H1 (cell line): Measurements from ENCODE around the gene NABP1.

Experiments used
- EGR1 ChIP-seq: IDR thresholded peaks from 2 replicates; pipeline ENCODE4 v1.6.1; 2011; ENCODE audit warnings: low read depth, low read length, borderline replicate concordance
- MAFK ChIP-seq: IDR thresholded peaks from 2 replicates; pipeline ENCODE4 v1.6.1; 2012; ENCODE audit warnings: low read depth, mild to moderate bottlenecking, improper control_type of control experiment, low read length
- POLR2AphosphoS5 ChIP-seq: IDR thresholded peaks from 2 replicates; pipeline ENCODE4 v1.6.1; 2011; ENCODE audit warnings: low read depth, low read length
- RAD21 ChIP-seq, 2 experiments: IDR thresholded peaks in 1 of 2; conservative IDR thresholded peaks in 1 of 2; 2 replicates each; pipeline ENCODE4 v1.6.1; 2011; ENCODE audit warnings: low read depth in 2 of 2, low read length in 2 of 2, improper control_type of control experiment in 1 of 2, inconsistent platforms in 1 of 2, mild to moderate bottlenecking in 1 of 2, moderate library complexity in 1 of 2
- TAF1 ChIP-seq: IDR thresholded peaks from 2 replicates; pipeline ENCODE4 v1.6.1; 2011; ENCODE audit warnings: mild to moderate bottlenecking, low read depth, low read length
- TF ChIP-seq, protein P1 (sequence below): IDR thresholded peaks from 2 replicates; pipeline ENCODE4 v1.6.1; 2012; ENCODE audit warnings: low read length, inconsistent platforms

DNA sequence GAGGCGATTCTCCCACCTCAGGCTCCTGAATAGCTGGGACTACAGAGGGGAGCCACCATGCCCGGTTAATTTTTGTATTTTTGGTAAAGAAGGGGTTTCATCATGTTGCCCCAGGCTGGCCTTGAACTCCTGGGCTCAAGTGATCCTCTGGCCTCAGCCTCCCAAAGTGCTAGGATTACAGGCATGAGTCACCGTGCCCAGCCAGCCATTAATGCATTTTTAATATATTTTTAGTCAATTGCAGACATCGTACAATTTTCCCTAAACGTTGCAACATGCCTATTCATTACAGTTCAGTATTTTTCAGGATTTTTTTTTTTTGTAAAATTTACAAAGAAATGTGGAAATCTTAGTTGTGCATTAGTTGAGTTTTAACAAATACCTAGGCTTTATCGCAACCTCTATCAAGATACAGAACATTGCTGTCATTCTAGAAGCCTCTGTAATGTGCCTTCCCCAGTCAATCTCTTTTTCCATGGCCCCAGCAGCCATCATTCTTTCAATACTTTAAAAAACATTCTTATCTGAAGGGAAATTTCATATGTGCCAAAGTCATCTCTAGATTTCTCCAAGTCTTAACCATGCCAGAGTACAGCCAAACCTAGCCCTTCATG, 14.7 kb downstream of the NABP1 start:
- TF ChIP-seq TAF1 (no peak), POLR2AphosphoS5 (no peak), MAFK (no peak), RAD21 (IDR thresholded peaks at IDR 0.05 in 1 of 2, conservative IDR thresholded peaks at IDR 0.05 in 1 of 2; ENCODE audit: low read depth in 2 of 2, low read length in 2 of 2) (no peak), EGR1 (no peak)
- TF ChIP-seq, protein P1, sequence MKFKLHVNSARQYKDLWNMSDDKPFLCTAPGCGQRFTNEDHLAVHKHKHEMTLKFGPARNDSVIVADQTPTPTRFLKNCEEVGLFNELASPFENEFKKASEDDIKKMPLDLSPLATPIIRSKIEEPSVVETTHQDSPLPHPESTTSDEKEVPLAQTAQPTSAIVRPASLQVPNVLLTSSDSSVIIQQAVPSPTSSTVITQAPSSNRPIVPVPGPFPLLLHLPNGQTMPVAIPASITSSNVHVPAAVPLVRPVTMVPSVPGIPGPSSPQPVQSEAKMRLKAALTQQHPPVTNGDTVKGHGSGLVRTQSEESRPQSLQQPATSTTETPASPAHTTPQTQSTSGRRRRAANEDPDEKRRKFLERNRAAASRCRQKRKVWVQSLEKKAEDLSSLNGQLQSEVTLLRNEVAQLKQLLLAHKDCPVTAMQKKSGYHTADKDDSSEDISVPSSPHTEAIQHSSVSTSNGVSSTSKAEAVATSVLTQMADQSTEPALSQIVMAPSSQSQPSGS, result no peak
